LNCaP clone FGC (cell line): ENCODE results near the gene CEP250.

Experiments used
- DNase-seq: peaks from one replicate; pipeline ENCODE4 v3.0.0-alpha.2; 2011; ENCODE audit warnings: low read depth
- H3K4me3 ChIP-seq: 2 replicates; pipeline ENCODE4 v1.5.1; 2011; ENCODE audit warnings: mild to moderate bottlenecking, low read depth, low read length, control low read depth
- CTCF ChIP-seq: IDR thresholded peaks from 2 replicates; pipeline ENCODE4 v1.5.1; 2012; ENCODE audit warnings: mild to moderate bottlenecking; ENCODE audit not compliant: control insufficient read depth, insufficient read depth; ENCODE audit errors: extremely low read depth

Gene CEP250, protein sequence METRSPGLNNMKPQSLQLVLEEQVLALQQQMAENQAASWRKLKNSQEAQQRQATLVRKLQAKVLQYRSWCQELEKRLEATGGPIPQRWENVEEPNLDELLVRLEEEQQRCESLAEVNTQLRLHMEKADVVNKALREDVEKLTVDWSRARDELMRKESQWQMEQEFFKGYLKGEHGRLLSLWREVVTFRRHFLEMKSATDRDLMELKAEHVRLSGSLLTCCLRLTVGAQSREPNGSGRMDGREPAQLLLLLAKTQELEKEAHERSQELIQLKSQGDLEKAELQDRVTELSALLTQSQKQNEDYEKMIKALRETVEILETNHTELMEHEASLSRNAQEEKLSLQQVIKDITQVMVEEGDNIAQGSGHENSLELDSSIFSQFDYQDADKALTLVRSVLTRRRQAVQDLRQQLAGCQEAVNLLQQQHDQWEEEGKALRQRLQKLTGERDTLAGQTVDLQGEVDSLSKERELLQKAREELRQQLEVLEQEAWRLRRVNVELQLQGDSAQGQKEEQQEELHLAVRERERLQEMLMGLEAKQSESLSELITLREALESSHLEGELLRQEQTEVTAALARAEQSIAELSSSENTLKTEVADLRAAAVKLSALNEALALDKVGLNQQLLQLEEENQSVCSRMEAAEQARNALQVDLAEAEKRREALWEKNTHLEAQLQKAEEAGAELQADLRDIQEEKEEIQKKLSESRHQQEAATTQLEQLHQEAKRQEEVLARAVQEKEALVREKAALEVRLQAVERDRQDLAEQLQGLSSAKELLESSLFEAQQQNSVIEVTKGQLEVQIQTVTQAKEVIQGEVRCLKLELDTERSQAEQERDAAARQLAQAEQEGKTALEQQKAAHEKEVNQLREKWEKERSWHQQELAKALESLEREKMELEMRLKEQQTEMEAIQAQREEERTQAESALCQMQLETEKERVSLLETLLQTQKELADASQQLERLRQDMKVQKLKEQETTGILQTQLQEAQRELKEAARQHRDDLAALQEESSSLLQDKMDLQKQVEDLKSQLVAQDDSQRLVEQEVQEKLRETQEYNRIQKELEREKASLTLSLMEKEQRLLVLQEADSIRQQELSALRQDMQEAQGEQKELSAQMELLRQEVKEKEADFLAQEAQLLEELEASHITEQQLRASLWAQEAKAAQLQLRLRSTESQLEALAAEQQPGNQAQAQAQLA (N-terminal part only)

GRCh38 chr20:35454881-35455609 lies at the start of gene CEP250:
Gene CEP250 (plus strand): TSS chr20:35455598. CDS start chr20:35462368, 6,770 bp downstream.
- TF ChIP-seq CTCF: no peak
- peak within 1 kb of the TSS; percentile 76 for H3K4me3 ChIP-seq
- peak; percentile 75 for DNase-seq

DNA sequence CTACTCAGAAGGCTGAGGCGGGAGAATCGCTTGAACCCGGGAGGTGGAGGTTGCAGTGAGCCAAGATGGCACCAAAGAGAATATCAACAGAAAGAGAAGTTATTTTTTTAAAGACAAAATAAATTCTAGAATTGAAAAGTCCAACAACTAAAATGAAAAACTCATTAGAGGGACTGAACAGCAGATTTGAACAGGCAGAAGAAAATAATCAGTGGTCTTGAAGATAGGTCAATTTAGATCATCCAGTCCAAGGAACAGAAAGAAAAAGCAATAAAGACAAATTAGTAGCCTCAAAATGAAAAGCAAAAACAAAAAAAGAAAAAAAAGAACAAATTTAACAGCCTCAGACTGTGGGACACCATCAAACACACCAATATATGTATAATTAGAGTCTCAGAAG lies 49.6 kb upstream of the CEP250 start:
- no peak for DNase-seq
- no peak overlapping the region for H3K4me3 ChIP-seq

GRCh38 chr20:35408270-35408669 lies 47.1 kb upstream of the CEP250 start:
- no peak for DNase-seq
- TF ChIP-seq CTCF: no peak
- H3K4me3 ChIP-seq: no peak overlapping the region

More for the DNA sequence above, 49.6 kb upstream of the CEP250 start:
- no peak for TF ChIP-seq CTCF

- no peak for DNase-seq
- no peak for TF ChIP-seq CTCF
- H3K4me3 ChIP-seq: no peak overlapping the region
These were observed 45.9 kb upstream of the CEP250 start for GRCh38 chr20:35409542-35409941.

DNA sequence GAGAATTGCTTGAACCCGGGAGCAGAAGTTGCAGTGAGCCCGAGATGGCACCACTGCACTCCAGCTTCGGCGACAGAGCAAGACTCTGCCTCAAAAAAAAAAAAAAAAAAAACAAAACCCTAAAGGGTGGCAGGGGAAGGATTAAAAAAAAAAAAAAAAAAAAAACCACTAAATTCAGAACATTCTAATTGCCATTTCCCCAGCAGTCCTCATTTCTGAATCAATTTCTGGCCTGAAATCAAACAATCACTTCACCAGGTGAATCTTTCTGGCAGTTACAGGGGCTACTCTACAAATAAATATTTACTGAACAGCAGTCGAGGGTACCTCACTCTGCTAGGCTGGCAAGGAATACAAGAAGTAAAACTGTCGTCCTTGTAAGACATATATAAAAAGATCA lies 44.8 kb upstream of the CEP250 start:
- no peak for DNase-seq
- H3K4me3 ChIP-seq: peak overlapping the region; percentile 83

More for the DNA sequence above, 44.8 kb upstream of the CEP250 start:
- TF ChIP-seq CTCF: no peak
